Small intestine (tissue), 7 donors: Measurements from ENCODE around the gene FKBP1B. TPM values are rescaled to one million over a fixed set of nuclear protein-coding genes. Genes with fewer than 3 reads are reported as not detected.
"Not testable (repeated sequence)": the region's sequence is repeated elsewhere in the genome, so short reads cannot be mapped to it uniquely, and the experiment has no call there.

Experiments used
- DNase-seq, 2 donors: peaks; one replicate each; pipeline versions ENCODE4 v3.0.0 to v3.0.0-alpha.2; 2013
- FAIRE-seq: peaks from 2 replicates; lab custom pipeline; 2012; peaks lifted over from hg19 to GRCh38; lab: Jason Lieb, UNC
- H3K27ac ChIP-seq, 3 donors: one replicate each; pipeline ENCODE4 v1.5.1; 2013; ENCODE audit warnings: low read length in 2 of 3, mild to moderate bottlenecking in 2 of 3, control low read depth in 1 of 3, inconsistent platforms in 1 of 3, low read depth in 1 of 3, moderate library complexity in 1 of 3
- H3K27me3 ChIP-seq, 3 donors: one replicate each; pipeline ENCODE4 v1.6.1; 2013; ENCODE audit warnings: low read length in 3 of 3, inconsistent platforms in 1 of 3; ENCODE audit not compliant: control insufficient read depth in 3 of 3, insufficient read depth in 3 of 3
- H3K36me3 ChIP-seq, 3 donors: one replicate each; pipeline ENCODE4 v1.6.1; 2013; ENCODE audit warnings: low read length in 3 of 3, inconsistent platforms in 1 of 3, low read depth in 1 of 3, mild to moderate bottlenecking in 1 of 3, moderate library complexity in 1 of 3; ENCODE audit not compliant: control insufficient read depth in 3 of 3, insufficient read depth in 2 of 3
- H3K4me1 ChIP-seq, 3 donors: one replicate each; pipeline ENCODE4 v1.6.1; 2013; ENCODE audit warnings: low read length in 2 of 3, inconsistent platforms in 1 of 3, low read depth in 1 of 3, mild to moderate bottlenecking in 1 of 3, moderate library complexity in 1 of 3; ENCODE audit not compliant: control insufficient read depth in 3 of 3, insufficient read depth in 2 of 3
- H3K4me3 ChIP-seq, 3 donors: one replicate each; pipeline ENCODE4 v1.5.1; 2013; ENCODE audit warnings: low read length in 3 of 3, control low read depth in 1 of 3, inconsistent platforms in 1 of 3, low read depth in 1 of 3, mild to moderate bottlenecking in 1 of 3, moderate library complexity in 1 of 3
- H3K9me3 ChIP-seq, 2 donors: one replicate each; pipeline ENCODE4 v1.6.1; 2013; ENCODE audit warnings: low read depth in 1 of 2, low read length in 1 of 2; ENCODE audit not compliant: control insufficient read depth in 2 of 2, insufficient read depth in 1 of 2
- WGBS, 3 donors: extraction: QIAGEN DNeasy Blood & Tissue Kit; methylation state at CpG; one replicate each; pipeline ENCODE4 v1.1.7; 2013; 5-methylcytosine and 5-hydroxymethylcytosine counted together
- polyA plus RNA-seq, 4 donors: library from polyadenylated mRNA; stranded (reverse) in 3 of 4; unstranded in 1 of 4; fragments of 200-250 nt in 3 of 4; fragments of 120-200 nt in 1 of 4; gene quantifications; one replicate each; pipeline versions ENCODE4 v1.2.1 to v1.2.3, GENCODE V29; 2013
- donor health status: healthy with polysubstance abuse.
- donor health status: control.
- donor health status: control.
- donor health status: Bipolar disorder and iron deficiency.
- donor health status: healthy.

The FKBP1B gene
- polyA plus RNA-seq, 4 donors: 4.8 to 106 (median 49.2) TPM

DNA sequence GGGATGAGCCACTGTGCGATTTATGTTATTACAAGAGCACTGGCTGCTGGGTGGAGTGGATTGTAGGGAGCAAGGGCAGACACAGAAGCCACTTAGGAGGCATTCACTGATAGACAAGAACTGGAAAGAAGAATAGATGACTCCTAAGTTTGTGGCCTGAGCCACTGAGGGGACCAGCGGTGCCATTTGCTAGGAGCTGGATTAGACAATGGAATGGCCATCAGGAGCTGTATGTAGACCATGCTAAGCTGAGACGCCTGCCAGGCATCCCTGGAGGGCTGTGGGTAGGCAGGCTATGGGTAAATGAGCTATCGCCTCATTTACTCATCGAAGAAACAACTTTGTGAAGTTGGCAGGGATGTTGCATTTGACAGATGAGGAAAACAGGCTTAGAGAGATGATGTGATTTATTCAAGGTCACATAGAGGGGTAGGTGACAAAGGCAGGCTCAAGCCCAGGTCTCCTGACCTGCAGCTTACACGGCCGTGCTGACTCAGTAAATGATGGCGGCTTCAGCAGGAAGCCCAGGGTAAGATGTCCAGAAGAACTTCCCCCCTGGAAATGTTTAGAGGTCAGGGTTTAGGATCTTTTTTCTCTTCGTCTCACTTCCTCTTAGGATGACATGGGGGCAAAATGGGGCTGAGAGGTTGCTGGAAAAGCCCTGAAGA, 36.9 kb upstream of the FKBP1B start:
- FAIRE-seq (no peak), DNase-seq (no peak)
- H3K4me1 ChIP-seq: peaks cover 0 to 3% (median 0%) of the 10 kb centered on the region in 3 donors
- H3K27ac ChIP-seq: no peak overlapping the region
- H3K27me3 ChIP-seq: peaks cover 0 to 29% (median 20%) of the 10 kb centered on the region in 3 donors
- no peak overlapping the region for H3K4me3 ChIP-seq
- 77 to 83% (median 79%) methylated on average over 9 of the region's 9 CpGs for WGBS, 3 donors
- H3K36me3 ChIP-seq: no peaks in the 10 kb centered on the region
- no peaks in the 10 kb centered on the region for H3K9me3 ChIP-seq

DNA sequence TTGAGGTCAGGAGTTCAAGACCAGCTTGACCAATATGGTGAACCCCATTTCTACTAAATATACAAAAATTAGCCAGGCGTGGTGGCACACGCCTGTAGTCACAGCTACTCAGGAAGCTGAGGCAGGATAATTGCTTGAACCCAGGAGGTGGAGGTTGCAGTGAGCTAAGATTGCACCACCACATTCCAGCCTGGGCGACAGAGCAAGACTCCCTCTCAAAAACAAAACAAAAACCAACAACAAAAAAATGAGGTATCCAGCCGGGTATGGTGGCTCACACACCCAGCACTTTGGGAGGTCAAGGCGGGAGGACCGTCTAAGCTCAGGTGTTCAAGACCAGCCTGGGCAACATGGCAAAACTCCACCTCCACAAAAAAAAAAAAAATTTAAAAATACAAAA, 34.6 kb upstream of the FKBP1B start:
- H3K27me3 ChIP-seq: peaks cover 0 to 17% (median 14%) of the 10 kb centered on the region in 3 donors
- H3K4me1 ChIP-seq, FAIRE-seq, H3K9me3 ChIP-seq, H3K4me3 ChIP-seq, H3K36me3 ChIP-seq, H3K27ac ChIP-seq, DNase-seq: not testable (repeated sequence)
- 86 to 91% (median 90%) methylated on average over 6 of the region's 6 CpGs for WGBS, 3 donors

DNA sequence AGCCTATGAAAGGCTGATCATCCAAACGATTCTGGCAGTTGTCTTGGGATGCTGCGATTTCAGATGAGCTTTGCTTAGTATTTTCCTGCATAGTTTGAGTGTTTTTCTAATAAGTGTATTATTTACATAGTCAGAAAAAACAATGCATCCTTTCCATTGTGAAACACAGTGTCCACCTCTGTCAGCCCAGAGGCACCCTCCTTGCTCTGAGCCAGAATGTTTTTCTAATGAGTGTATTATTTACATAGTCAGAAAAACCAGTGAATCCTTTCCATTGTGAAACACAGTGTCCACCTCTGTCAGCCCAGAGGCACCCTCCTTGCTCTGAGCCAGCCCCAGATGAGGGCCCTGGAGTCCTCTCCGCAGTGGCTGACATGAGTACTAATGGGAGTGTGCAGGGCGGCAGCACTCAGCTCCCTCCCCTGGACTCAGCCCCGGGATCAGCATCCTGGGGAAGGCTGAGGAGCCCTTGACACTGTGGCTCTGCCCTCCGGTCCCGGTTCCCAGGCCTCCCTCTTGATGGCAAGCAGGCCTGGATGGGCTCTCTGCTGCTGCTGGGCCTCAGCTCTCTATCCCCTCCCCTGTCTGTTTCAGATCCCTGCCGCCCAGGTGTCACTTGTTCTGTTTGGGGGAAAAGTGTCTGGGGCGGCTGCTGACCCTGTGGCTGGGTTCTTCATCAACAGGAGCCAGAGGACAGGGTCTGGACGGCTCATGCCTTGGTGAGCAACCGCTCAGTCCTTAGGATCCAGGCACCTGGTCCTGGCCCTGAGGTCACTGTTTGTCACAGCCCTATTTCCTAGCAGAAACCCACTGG, 33.8 kb upstream of the FKBP1B start:
- 75 to 79% (median 78%) methylated on average over 11 of the region's 11 CpGs for WGBS, 3 donors
- no peak for FAIRE-seq

DNA sequence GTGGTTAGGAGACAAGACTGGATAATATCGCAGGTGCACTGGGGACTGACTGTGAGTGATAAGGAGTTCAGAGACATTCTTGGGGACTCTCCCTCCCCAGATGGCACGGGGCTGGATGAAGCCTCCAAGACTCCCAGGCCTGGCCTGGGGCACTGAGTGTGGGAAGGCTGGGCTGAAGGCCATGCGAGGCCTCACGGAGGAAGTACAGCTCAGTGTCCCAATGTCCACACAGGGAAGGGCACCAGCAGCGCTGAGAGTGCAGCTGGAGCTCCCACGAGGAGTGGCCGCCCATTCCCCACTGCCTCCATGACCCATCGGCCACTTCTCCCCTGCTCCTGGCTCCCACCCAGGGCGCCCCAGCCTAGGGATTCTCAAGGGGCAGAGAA, 33.2 kb upstream of the FKBP1B start:
- Histone ChIP-seq H3K4me3 (no peak overlapping the region), H3K9me3 (no peaks in the 10 kb centered on the region), H3K4me1 (no peaks in the 10 kb centered on the region), H3K36me3 (no peaks in the 10 kb centered on the region), H3K27me3 (peaks cover 0 to 4% (median under 1%) of the 10 kb centered on the region in 3 donors), H3K27ac (no peak overlapping the region)
- DNase-seq (no peak), FAIRE-seq (no peak)
- 77 to 82% (median 79%) methylated on average over 9 of the region's 9 CpGs for WGBS, 3 donors

More for the DNA sequence above, 33.8 kb upstream of the FKBP1B start:
- Histone ChIP-seq H3K27ac (no peak overlapping the region), H3K36me3 (no peaks in the 10 kb centered on the region), H3K4me3 (no peak overlapping the region), H3K9me3 (no peaks in the 10 kb centered on the region), H3K27me3 (peaks cover 0 to 10% (median 6%) of the 10 kb centered on the region in 3 donors), H3K4me1 (no peaks in the 10 kb centered on the region)
- no peak for DNase-seq

DNA sequence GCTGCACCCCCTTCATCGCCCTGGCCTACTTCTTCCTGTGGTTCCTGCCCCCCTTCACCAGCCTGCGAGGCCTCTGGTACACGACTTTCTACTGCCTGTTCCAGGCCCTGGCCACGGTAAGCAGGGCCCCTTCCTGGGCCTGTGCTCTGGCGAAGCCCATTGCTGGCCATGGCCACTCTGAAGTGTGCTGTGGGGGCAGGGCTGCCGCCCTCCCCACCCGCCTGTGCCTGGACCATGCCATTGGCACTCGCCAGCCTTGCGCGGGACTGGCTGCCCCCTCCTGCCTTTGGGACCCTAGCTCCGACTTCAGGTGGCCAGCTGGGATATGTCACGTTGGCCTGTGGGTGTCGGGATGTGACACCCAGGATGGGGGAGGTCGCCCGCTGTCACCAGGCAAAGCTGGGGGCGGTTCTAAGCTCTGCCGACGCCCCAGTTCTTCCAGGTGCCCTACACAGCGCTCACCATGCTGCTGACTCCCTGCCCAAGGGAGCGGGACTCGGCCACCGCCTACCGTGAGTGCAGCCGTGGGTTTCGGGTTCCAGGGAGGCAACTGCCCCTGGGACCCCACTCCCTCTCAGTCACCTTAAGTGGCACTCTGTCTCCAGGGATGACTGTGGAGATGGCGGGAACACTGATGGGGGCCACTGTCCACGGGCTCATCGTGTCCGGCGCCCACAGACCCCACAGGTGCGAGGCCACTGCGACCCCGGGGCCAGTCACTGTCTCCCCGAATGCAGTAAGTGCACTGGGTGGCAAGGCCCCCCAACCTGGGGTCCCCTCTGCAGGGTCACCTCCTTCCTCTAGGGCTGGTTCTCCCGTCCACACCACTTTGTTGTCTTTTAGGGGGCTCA, 32.5 kb upstream of the FKBP1B start:
- no peak for DNase-seq
- H3K27me3 ChIP-seq: peaks cover 0 to 2% (median 0%) of the 10 kb centered on the region in 3 donors
- WGBS, 3 donors: 91 to 95% (median 92%) methylated on average over 31 to 35 of the region's 35 CpGs
- peaks cover 0 to 4% (median 0%) of the 10 kb centered on the region in 3 donors for H3K36me3 ChIP-seq
- no peaks in the 10 kb centered on the region for H3K9me3 ChIP-seq
- H3K4me1 ChIP-seq: no peaks in the 10 kb centered on the region
- H3K27ac ChIP-seq: no peak overlapping the region
- no peak overlapping the region for H3K4me3 ChIP-seq
- no peak for FAIRE-seq

DNA sequence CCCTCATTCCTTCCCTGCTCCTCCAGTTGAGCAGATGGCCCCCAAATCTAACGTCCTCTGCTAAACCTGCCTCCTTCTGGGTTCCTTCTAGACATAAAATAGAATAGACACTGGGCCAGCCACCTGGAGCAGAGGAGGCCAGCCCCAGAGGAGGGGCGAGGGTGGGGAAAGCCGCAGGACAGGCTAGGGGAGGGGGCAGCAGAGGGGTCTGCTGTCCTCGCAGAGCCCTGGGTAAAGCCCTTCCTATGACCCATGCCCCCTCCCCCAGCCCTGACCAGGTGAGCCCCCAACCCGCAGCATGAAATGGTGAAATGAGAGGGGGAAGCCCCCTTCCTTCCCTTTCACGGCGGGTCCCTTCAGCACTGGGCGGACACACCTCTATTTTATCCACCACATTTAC, 31.8 kb upstream of the FKBP1B start:
- no peak for DNase-seq
- Histone ChIP-seq H3K27me3 (peaks cover 0 to 2% (median 0%) of the 10 kb centered on the region in 3 donors), H3K27ac (no peak overlapping the region), H3K9me3 (no peaks in the 10 kb centered on the region), H3K4me1 (no peaks in the 10 kb centered on the region), H3K36me3 (peaks cover 0 to 9% (median 0%) of the 10 kb centered on the region in 3 donors), H3K4me3 (no peak overlapping the region)
- FAIRE-seq: no peak
- 80 to 93% (median 88%) methylated on average over 7 to 8 of the region's 8 CpGs for WGBS, 3 donors

DNA sequence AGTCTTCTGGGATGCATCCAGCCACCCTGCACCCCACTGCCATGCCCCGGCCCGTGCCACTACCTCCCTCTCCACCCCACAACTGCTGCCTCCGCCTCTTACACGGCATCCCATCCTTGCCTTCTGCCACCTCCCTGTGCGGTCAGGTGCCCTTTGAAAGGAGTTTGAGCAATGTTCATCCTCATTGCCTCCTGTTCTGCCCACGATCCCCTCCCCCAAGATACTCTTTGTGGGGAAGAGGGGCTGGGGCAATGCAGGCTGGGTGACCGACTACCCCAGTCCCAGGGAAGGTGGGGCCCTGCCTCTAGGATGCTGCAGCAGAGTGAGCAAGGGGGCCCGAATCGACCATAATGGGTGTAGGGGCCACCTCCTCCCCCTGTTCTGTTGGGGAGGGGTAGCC, 31.3 kb upstream of the FKBP1B start:
- FAIRE-seq: no peak
- no peak overlapping the region for H3K27ac ChIP-seq
- H3K36me3 ChIP-seq: peaks cover 0 to 14% (median 0%) of the 10 kb centered on the region in 3 donors
- DNase-seq: no peak
- H3K4me3 ChIP-seq: no peak overlapping the region
- no peaks in the 10 kb centered on the region for H3K4me1 ChIP-seq
- H3K9me3 ChIP-seq: no peaks in the 10 kb centered on the region
- 80 to 87% (median 81%) methylated on average over 9 of the region's 9 CpGs for WGBS, 3 donors
- no peaks in the 10 kb centered on the region for H3K27me3 ChIP-seq

DNA sequence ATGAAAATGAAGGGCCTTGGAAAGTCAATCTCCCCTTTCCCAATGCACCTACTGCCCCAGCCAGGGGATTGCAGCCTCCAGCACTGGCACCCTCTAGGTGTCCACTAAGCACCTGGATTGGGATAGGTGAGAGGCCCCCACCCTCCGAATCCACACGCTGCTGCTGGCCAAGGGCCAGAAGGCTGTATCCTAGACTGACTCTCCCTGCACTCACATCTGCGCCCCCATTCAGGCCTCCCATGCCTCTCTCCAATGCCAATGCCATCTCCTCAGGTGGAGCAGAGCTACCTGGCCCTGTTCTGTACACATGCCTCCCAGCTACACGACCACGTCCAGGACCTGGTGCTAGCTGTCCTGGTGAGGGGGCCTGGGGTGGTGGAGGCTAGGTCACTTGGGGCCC, 29.8 kb upstream of the FKBP1B start:
- H3K9me3 ChIP-seq: no peaks in the 10 kb centered on the region
- no peaks in the 10 kb centered on the region for H3K27me3 ChIP-seq
- H3K4me3 ChIP-seq: no peak overlapping the region
- no peak overlapping the region for H3K27ac ChIP-seq
- DNase-seq (no peak), FAIRE-seq (no peak)
- WGBS, 3 donors: 75 to 86% (median 81%) methylated on average over 5 of the region's 5 CpGs
- H3K36me3 ChIP-seq: peaks cover 0 to 23% (median 0%) of the 10 kb centered on the region in 3 donors
- H3K4me1 ChIP-seq: no peaks in the 10 kb centered on the region
